Iris pigment epithelial cell (primary cell): ENCODE results near the gene DNAH17.

Source experiments
- DNase-seq: peaks from one replicate; pipeline ENCODE4 v3.0.0-alpha.2; 2011; ENCODE audit warnings: low read depth

DNAH17 gene

GRCh38 chr17:78605886-78606285, 28.7 kb upstream of the DNAH17 start:
- DNase-seq, result no peak

GRCh38 chr17:78605429-78605828, 28.2 kb upstream of the DNAH17 start:
- no peak for DNase-seq

- no peak for DNase-seq
These were observed 25.1 kb upstream of the DNAH17 start for GRCh38 chr17:78602246-78602645.

- no peak for DNase-seq
These were observed 24.5 kb upstream of the DNAH17 start for GRCh38 chr17:78601577-78602190.

- no peak for DNase-seq
These were observed 23.1 kb upstream of the DNAH17 start for GRCh38 chr17:78600181-78600721.

GRCh38 chr17:78599419-78599818, 22.2 kb upstream of the DNAH17 start:
- DNase-seq, result peak; percentile 21

- peak; percentile 58 for DNase-seq
These were observed 20.8 kb upstream of the DNAH17 start for GRCh38 chr17:78598013-78598471.

GRCh38 chr17:78596871-78597764, 19.9 kb upstream of the DNAH17 start:
- DNase-seq, result no peak

GRCh38 chr17:78595135-78595810, 18.1 kb upstream of the DNAH17 start:
- no peak for DNase-seq

GRCh38 chr17:78592991-78593329, 15.8 kb upstream of the DNAH17 start:
- no peak for DNase-seq

GRCh38 chr17:78591263-78591671, 14.1 kb upstream of the DNAH17 start:
- no peak for DNase-seq

- no peak for DNase-seq
These were observed 12.7 kb upstream of the DNAH17 start for GRCh38 chr17:78589885-78590284.

- no peak for DNase-seq
These were observed 12.0 kb upstream of the DNAH17 start for GRCh38 chr17:78589031-78589675.

GRCh38 chr17:78588258-78589030, 11.2 kb upstream of the DNAH17 start:
- no peak for DNase-seq

GRCh38 chr17:78585006-78585630, 7.9 kb upstream of the DNAH17 start:
- no peak for DNase-seq

GRCh38 chr17:78583091-78583490, 5.9 kb upstream of the DNAH17 start:
- DNase-seq, result peak; percentile 40

- no peak for DNase-seq
These were observed 4.1 kb upstream of the DNAH17 start for GRCh38 chr17:78581304-78581703.

- no peak for DNase-seq
These were observed 3.1 kb upstream of the DNAH17 start for GRCh38 chr17:78580277-78580804.

GRCh38 chr17:78576389-78577112, 645 bp downstream of the DNAH17 start:
- no peak for DNase-seq

- no peak for DNase-seq
These were observed 1.3 kb downstream of the DNAH17 start for GRCh38 chr17:78575899-78576298.
